Pancreas (tissue), 10 donors: Measurements from ENCODE around the gene OR51E1. TPM values are rescaled to one million over a fixed set of nuclear protein-coding genes. Genes with fewer than 3 reads are reported as not detected.

Experiments
- ATAC-seq, 4 donors: fragments of 200-7000 bp; cut with Tn5 transposase; one replicate each; pipeline versions ENCODE4 v1.8.0 to v1.9.1; 2020; ENCODE audit warnings: mild to moderate bottlenecking in 4 of 4, moderate library complexity in 4 of 4
- DNase-seq, 6 donors: peaks; one replicate each; pipeline ENCODE4 v3.0.0-alpha.2; 2020
- FAIRE-seq: peaks from 2 replicates; lab custom pipeline; 2012; peaks lifted over from hg19 to GRCh38; lab: Jason Lieb, UNC
- H3K27ac ChIP-seq, 4 donors: fragments of 200-600 bp; sonication (generic); 1 replicate in 3 of 4; 2 replicates in 1 of 4; pipeline versions ENCODE4 v1.5.0 to v1.8.0; 2020
- H3K27me3 ChIP-seq, 4 donors: fragments of 200-600 bp; one replicate each; pipeline ENCODE4 v1.8.0; 2021
- H3K36me3 ChIP-seq, 3 donors: fragments of 200-600 bp; sonication (generic) in 1 of 3; one replicate each; pipeline versions ENCODE4 v1.5.0 to v1.8.0; 2020 to 2021
- H3K4me1 ChIP-seq, 3 donors: fragments of 200-600 bp; one replicate each; pipeline ENCODE4 v1.8.0; 2021
- H3K4me3 ChIP-seq, 4 donors: fragments of 200-600 bp; sonication (generic) in 2 of 4; one replicate each; pipeline versions ENCODE4 v1.5.0 to v1.8.0; 2020 to 2021
- H3K9me3 ChIP-seq, 4 donors: fragments of 200-600 bp; one replicate each; pipeline ENCODE4 v1.8.0; 2021
- CTCF ChIP-seq, 4 donors: fragments of 200-600 bp; sonication (generic) in 3 of 4; IDR thresholded peaks; one replicate each; pipeline versions ENCODE4 v1.5.0 to v1.8.0; 2021; ENCODE audit warnings: antibody characterized with exemption in 4 of 4
- WGBS, 2 donors: extraction: QIAGEN DNeasy Blood & Tissue Kit; methylation state at CpG; one replicate each; pipeline ENCODE4 v1.1.7; 2013; 5-methylcytosine and 5-hydroxymethylcytosine counted together
- intact Hi-C, 3 donors: fragments of 100-400 bp; cut with DNase I; formaldehyde crosslinking; loops; one replicate each; pipeline versions ENCODE4 v1.11.1 to v1.14.2; 2022
- polyA plus RNA-seq, 2 donors: library from polyadenylated mRNA; stranded (reverse); fragments of 200-250 nt; gene quantifications; one replicate each; pipeline ENCODE4 v1.2.3, GENCODE V29; 2013
- total RNA-seq, 6 donors: library from RNA; stranded (reverse); fragmentation: NEBNext Ultra II Directional in 4 of 6; extraction: Animal tissue kit (Norgen Biotek cat#: 25700) in 4 of 6; gene quantifications; one replicate each; pipeline versions ENCODE4 v1.2.1 to v1.2.4, GENCODE V29; 2021 to 2023
- donor health status: healthy with polysubstance abuse.
- donor health status: DM: no; HTN: no; CAD: no; lungs with moderate emphysema.
- donor health status: DM: no; HTN: no; CAD: no.
- donor health status: control.
- donor health status: control.
- donor health status: Bipolar disorder and iron deficiency.
- donor health status: DM: yes; HTN: yes; CAD: no.
- donor health status: DM: no; HTN: no; CAD: no.
- donor health status: DM: no; HTN: no; CAD: no.
- donor health status: DM: yes; HTN: yes; CAD: no.

Gene OR51E1
- total and polyA plus RNA-seq, 8 donors: 0.06 to 0.23 (median 0.10) TPM; not detected in 4

DNA sequence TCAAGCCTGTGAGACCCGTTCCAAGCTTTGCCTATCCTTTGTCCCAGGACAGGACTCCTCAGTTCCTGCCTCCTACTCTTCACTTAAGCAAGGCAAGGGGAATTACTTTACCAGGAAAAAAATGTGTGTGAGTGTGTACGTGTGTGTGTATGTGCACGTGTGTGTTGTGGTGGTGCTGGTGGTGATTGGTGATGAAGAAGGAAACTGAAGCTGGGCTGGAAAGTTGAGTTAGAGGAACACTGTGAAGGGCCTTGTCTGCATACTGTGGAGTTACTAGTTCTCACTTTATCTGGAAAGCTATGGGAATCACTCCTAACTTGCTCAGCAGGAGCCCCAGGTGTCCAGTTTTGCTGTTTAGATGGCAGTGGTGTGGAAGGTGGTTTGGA is 6.1 kb upstream of the OR51E1 start:
- Histone ChIP-seq H3K9me3 (no peaks in the 10 kb centered on the region), H3K36me3 (no peaks in the 10 kb centered on the region), H3K4me1 (no peaks in the 10 kb centered on the region), H3K4me3 (no peak overlapping the region), H3K27me3 (peaks cover 0 to 5% (median 0%) of the 10 kb centered on the region in 4 donors), H3K27ac (no peak overlapping the region)
- DNase-seq (no peak), FAIRE-seq (no peak), ATAC-seq (no peak)
- WGBS, 2 donors: 73 to 86% methylated on average over 3 of the region's 3 CpGs
- no peak for TF ChIP-seq CTCF (IDR thresholded peaks at IDR 0.05)
- intact Hi-C loops: loop anchor here in 1 of 3 donors (5.0 kb wide), 1 partner anchor 365 kb away; no protein-coding TSS in a partner anchor

DNA sequence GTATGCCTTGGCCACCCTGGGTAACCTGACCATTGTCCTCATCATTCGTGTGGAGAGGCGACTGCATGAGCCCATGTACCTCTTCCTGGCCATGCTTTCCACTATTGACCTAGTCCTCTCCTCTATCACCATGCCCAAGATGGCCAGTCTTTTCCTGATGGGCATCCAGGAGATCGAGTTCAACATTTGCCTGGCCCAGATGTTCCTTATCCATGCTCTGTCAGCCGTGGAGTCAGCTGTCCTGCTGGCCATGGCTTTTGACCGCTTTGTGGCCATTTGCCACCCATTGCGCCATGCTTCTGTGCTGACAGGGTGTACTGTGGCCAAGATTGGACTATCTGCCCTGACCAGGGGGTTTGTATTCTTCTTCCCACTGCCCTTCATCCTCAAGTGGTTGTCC is 3.9 kb upstream of the OR51E1 start:
- Histone ChIP-seq H3K4me3 (no peak overlapping the region), H3K36me3 (no peaks in the 10 kb centered on the region), H3K9me3 (no peaks in the 10 kb centered on the region), H3K27ac (no peak overlapping the region), H3K27me3 (no peaks in the 10 kb centered on the region), H3K4me1 (no peaks in the 10 kb centered on the region)
- TF ChIP-seq CTCF (IDR thresholded peaks at IDR 0.05): no peak
- intact Hi-C loops: loop anchor here in 1 of 3 donors (5.0 kb wide), 1 partner anchor 362 kb away; no protein-coding TSS in a partner anchor
- FAIRE-seq (no peak), DNase-seq (no peak), ATAC-seq (no peak)
- WGBS, 2 donors: 69 to 77% methylated on average over 6 of the region's 6 CpGs

GRCh38 chr11:4641501-4641900 is 2.3 kb upstream of the OR51E1 start:
- Histone ChIP-seq H3K4me1 (no peaks in the 10 kb centered on the region), H3K9me3 (no peaks in the 10 kb centered on the region), H3K27me3 (no peaks in the 10 kb centered on the region), H3K36me3 (no peaks in the 10 kb centered on the region), H3K27ac (no peak overlapping the region), H3K4me3 (no peak overlapping the region)
- no peak for DNase-seq
- WGBS, 2 donors: 65 to 78% methylated on average over 7 of the region's 7 CpGs
- no peak for FAIRE-seq
- intact Hi-C loops: no loop called here
- TF ChIP-seq CTCF (IDR thresholded peaks at IDR 0.05): no peak
- ATAC-seq: no peak

DNA sequence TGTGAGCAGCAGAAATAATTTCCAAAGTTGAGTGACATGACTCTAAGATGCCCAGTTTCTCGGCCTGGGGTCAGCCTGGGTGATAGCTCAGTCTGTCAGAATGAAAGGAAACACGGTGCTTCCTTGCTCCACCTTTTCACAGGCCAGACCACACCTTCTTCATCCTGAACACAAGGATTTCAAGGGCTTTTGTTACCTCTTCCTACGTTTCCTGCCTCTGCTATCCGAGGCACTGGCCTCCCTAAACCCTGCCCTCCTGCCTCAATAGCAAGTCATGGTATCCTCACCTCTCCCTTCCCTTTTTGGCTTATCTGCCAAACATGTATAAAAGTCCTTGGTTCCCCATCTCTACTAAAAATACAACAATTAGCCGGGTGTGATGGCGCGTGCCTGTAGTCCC is 1.7 kb upstream of the OR51E1 start:
- DNase-seq (no peak), FAIRE-seq (no peak), ATAC-seq (no peak)
- H3K4me1 ChIP-seq: no peaks in the 10 kb centered on the region
- no peaks in the 10 kb centered on the region for H3K36me3 ChIP-seq
- no peak overlapping the region for H3K27ac ChIP-seq
- no peaks in the 10 kb centered on the region for H3K9me3 ChIP-seq
- H3K4me3 ChIP-seq: no peak overlapping the region
- H3K27me3 ChIP-seq: no peaks in the 10 kb centered on the region
- intact Hi-C loops: no loop called here
- 67 to 70% methylated on average over 7 of the region's 7 CpGs for WGBS, 2 donors
- no peak for TF ChIP-seq CTCF (IDR thresholded peaks at IDR 0.05)

DNA sequence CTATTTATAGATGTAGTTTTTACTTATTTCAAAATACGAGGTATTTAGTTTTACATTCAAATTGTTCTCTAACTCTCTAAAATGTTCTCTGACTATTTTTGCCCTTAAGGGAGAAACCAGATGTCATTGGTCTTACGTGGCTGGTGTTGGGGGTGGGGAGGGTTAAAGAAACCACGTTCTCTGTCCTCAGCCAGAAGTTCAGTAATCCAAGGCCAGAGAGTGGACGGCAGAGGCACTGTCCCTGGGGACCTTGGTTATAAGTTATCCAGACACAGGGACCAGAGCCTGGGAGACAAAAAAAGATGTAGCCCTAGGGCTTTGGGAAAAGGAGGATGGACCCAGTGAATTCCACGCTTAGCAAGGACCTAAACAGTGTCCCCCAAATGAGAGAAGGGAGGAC is 706 bp upstream of the OR51E1 start:
- Histone ChIP-seq H3K27me3 (no peaks in the 10 kb centered on the region), H3K36me3 (no peaks in the 10 kb centered on the region), H3K4me3 (no peak overlapping the region), H3K27ac (no peak overlapping the region), H3K9me3 (no peaks in the 10 kb centered on the region), H3K4me1 (no peaks in the 10 kb centered on the region)
- DNase-seq: no peak
- intact Hi-C loops: no loop called here
- ATAC-seq: no peak
- TF ChIP-seq CTCF (IDR thresholded peaks at IDR 0.05): no peak
- no peak for FAIRE-seq
- WGBS, 2 donors: 20 to 27% methylated on average over 5 of the region's 5 CpGs
